Activated CD8-positive, alpha-beta memory T cell treated with anti-CD3 and anti-CD28 coated beads, Interleukin-2, amount 50 U/mL, for 1 hour (primary cell): ENCODE measurements around the gene RPL34.
"Not testable (repeated sequence)": the region's sequence is repeated elsewhere in the genome, so short reads cannot be mapped to it uniquely, and the experiment has no call there.

Experiments
- DNase-seq: peaks from one replicate; pipeline ENCODE4 v3.0.0-alpha.2; 2020; ENCODE audit errors: extremely low read depth

Gene RPL34

GRCh38 chr4:108620101-108620932 lies at the start of gene RPL34:
RPL34 (plus strand) TSS chr4:108620576; CDS start chr4:108621960, 1,384 bp downstream.
- peak; percentile 95 for DNase-seq

GRCh38 chr4:108570993-108571569 lies 49.3 kb upstream of the RPL34 start:
- no peak for DNase-seq

GRCh38 chr4:108574402-108574801 lies 46.0 kb upstream of the RPL34 start:
- DNase-seq = no peak

GRCh38 chr4:108581083-108581482 lies 39.3 kb upstream of the RPL34 start:
- DNase-seq = no peak

- DNase-seq = no peak
Observed at GRCh38 chr4:108586778-108587177, 33.6 kb upstream of the RPL34 start.

- no peak for DNase-seq
Observed at GRCh38 chr4:108588878-108589277, 31.5 kb upstream of the RPL34 start.

GRCh38 chr4:108589961-108590360 lies 30.4 kb upstream of the RPL34 start:
- DNase-seq = no peak

- DNase-seq = no peak
Observed at GRCh38 chr4:108590776-108591175, 29.6 kb upstream of the RPL34 start.

- no peak for DNase-seq
Observed at GRCh38 chr4:108592674-108592986, 27.7 kb upstream of the RPL34 start.

GRCh38 chr4:108594296-108594695 lies 26.1 kb upstream of the RPL34 start:
- not testable (repeated sequence) for DNase-seq

GRCh38 chr4:108596344-108596743 lies 24.0 kb upstream of the RPL34 start:
- DNase-seq = no peak

- DNase-seq = no peak
Observed at GRCh38 chr4:108601106-108601505, 19.3 kb upstream of the RPL34 start.

GRCh38 chr4:108601532-108601931 lies 18.8 kb upstream of the RPL34 start:
- no peak for DNase-seq

GRCh38 chr4:108602163-108602562 lies 18.2 kb upstream of the RPL34 start:
- no peak for DNase-seq

GRCh38 chr4:108607079-108607815 lies 13.1 kb upstream of the RPL34 start:
- DNase-seq = no peak

GRCh38 chr4:108611365-108611764 lies 9.0 kb upstream of the RPL34 start:
- DNase-seq = no peak

GRCh38 chr4:108612365-108612764 lies 8.0 kb upstream of the RPL34 start:
- no peak for DNase-seq

GRCh38 chr4:108619372-108620100 lies 840 bp upstream of the RPL34 start:
- DNase-seq = no peak

GRCh38 chr4:108620933-108621905 lies 843 bp downstream of the RPL34 start:
- DNase-seq = no peak

- DNase-seq = no peak
Observed at GRCh38 chr4:108622022-108622421, 1.6 kb downstream of the RPL34 start.

GRCh38 chr4:108622828-108623227 lies 2.5 kb downstream of the RPL34 start:
- DNase-seq = no peak
